Measurements from ENCODE around the gene OBSL1. TPM values are rescaled to one million over a fixed set of nuclear protein-coding genes. Genes with fewer than 3 reads are reported as not detected.

Gene OBSL1
- total RNA-seq, 2 donors from 2014 or later: 40.7 to 57.7 TPM

- DNase-seq (ENCODE audit: low spot score): no peak
- intact Hi-C loops (cut with DNase I): no loop called here
Observed at GRCh38 chr2:219570194-219570923, 980 bp downstream of the OBSL1 start.

GRCh38 chr2:219569635-219570034 is 1.7 kb downstream of the OBSL1 start:
- no peak for DNase-seq (ENCODE audit: low spot score)
- intact Hi-C loops (cut with DNase I): no loop called here

- intact Hi-C loops (cut with DNase I): no loop called here
- DNase-seq (ENCODE audit: low spot score): no peak
Observed at GRCh38 chr2:219569041-219569440, 2.3 kb downstream of the OBSL1 start.

GRCh38 chr2:219567791-219568361 is 3.5 kb downstream of the OBSL1 start:
- intact Hi-C loops (cut with DNase I): no loop called here
- DNase-seq (ENCODE audit: low spot score): no peak

GRCh38 chr2:219567131-219567530 is 4.2 kb downstream of the OBSL1 start:
- DNase-seq (ENCODE audit: low spot score): no peak
- intact Hi-C loops (cut with DNase I): no loop called here

- no peak for DNase-seq (ENCODE audit: low spot score)
- intact Hi-C loops (cut with DNase I): no loop called here
Observed at GRCh38 chr2:219566640-219567039, 4.7 kb downstream of the OBSL1 start.

GRCh38 chr2:219565130-219566080 is 5.9 kb downstream of the OBSL1 start:
- intact Hi-C loops (cut with DNase I): no loop called here
- no peak for DNase-seq (ENCODE audit: low spot score)

- intact Hi-C loops (cut with DNase I): no loop called here
Observed at GRCh38 chr2:219563271-219563928, 7.9 kb downstream of the OBSL1 start.

GRCh38 chr2:219562049-219563020 is 9.0 kb downstream of the OBSL1 start:
- intact Hi-C loops (cut with DNase I): no loop called here
- DNase-seq (ENCODE audit: low spot score): no peak

More at GRCh38 chr2:219563271-219563928, 7.9 kb downstream of the OBSL1 start:
- DNase-seq (ENCODE audit: low spot score): no peak

- intact Hi-C loops (cut with DNase I): no loop called here
- no peak for DNase-seq (ENCODE audit: low spot score)
Observed at GRCh38 chr2:219561179-219562048, 9.9 kb downstream of the OBSL1 start.

- intact Hi-C loops (cut with DNase I): no loop called here
- DNase-seq (ENCODE audit: low spot score): no peak
Observed at GRCh38 chr2:219560893-219561178, 10.5 kb downstream of the OBSL1 start.

- DNase-seq (ENCODE audit: low spot score): no peak
- intact Hi-C loops (cut with DNase I): no loop called here
Observed at GRCh38 chr2:219560037-219560892, 11.1 kb downstream of the OBSL1 start.

GRCh38 chr2:219559156-219559915 is 12.0 kb downstream of the OBSL1 start:
- intact Hi-C loops (cut with DNase I): no loop called here

GRCh38 chr2:219557791-219558785 is 13.3 kb downstream of the OBSL1 start:
- intact Hi-C loops (cut with DNase I): no loop called here
- DNase-seq (ENCODE audit: low spot score): no peak

More at GRCh38 chr2:219559156-219559915, 12.0 kb downstream of the OBSL1 start:
- DNase-seq (ENCODE audit: low spot score): no peak

- intact Hi-C loops (cut with DNase I): no loop called here
- DNase-seq (ENCODE audit: low spot score): no peak
Observed at GRCh38 chr2:219557320-219557719, 14.0 kb downstream of the OBSL1 start.
